ENCODE measurements around the gene MTUS2. TPM values are rescaled to one million over a fixed set of nuclear protein-coding genes. Genes with fewer than 3 reads are reported as not detected.

Gene MTUS2
- total and polyA plus RNA-seq, 2 of the 8 experiments (the other 6 are each of a cell fraction or from before 2014, with no cell fraction given): 0.18 to 0.80 TPM

- Histone ChIP-seq H2AFZ (ENCODE audit: low read length) (no peak overlapping the region), H2BK120ac (replicated peaks; ENCODE audit: low read depth, low read length) (no peak overlapping the region), H3K9ac (replicated peaks in 1 of 4; ENCODE audit: extremely low read depth in 1 of 4, low read depth in 3 of 4, low read length in 3 of 4) (no peak overlapping the region), H2BK12ac (ENCODE audit: low read depth, low read length) (no peak overlapping the region), H2AK5ac (ENCODE audit: low read depth, low read length) (no peak overlapping the region), H4K5ac (ENCODE audit: insufficient read length, low read depth, low read length) (no peak overlapping the region), H3K9me3 (ENCODE audit: insufficient read depth in 2 of 2, low read depth in 1 of 2, low read length in 1 of 2) (no peaks in the 10 kb centered on the region), H2BK5ac (ENCODE audit: low read depth, low read length) (no peak overlapping the region), H3K4me3 (ENCODE audit: extremely low read depth in 1 of 4, insufficient read depth in 2 of 4, low read depth in 3 of 4, low read length in 4 of 4) (no peak overlapping the region), H3K14ac (ENCODE audit: insufficient read length) (no peak overlapping the region), H3K4ac (replicated peaks; ENCODE audit: insufficient read length, low read depth, low read length) (no peak overlapping the region), H3K4me1 (replicated peaks in 1 of 4; ENCODE audit: control insufficient read depth in 3 of 4, insufficient read depth in 4 of 4, low read length in 3 of 4) (no peaks in the 10 kb centered on the region), H3K23ac (ENCODE audit: insufficient read length) (no peak overlapping the region), H3K27me3 (replicated peaks in 1 of 4; ENCODE audit: control insufficient read depth in 3 of 4, extremely low read depth in 1 of 4, insufficient read depth in 3 of 4, low read length in 3 of 4) (no peaks in the 10 kb centered on the region), H3K79me1 (ENCODE audit: low read depth, low read length) (no peaks in the 10 kb centered on the region), H3K79me2 (ENCODE audit: control insufficient read depth in 1 of 2, insufficient read depth in 2 of 2, low read length in 2 of 2) (no peaks in the 10 kb centered on the region), H3K4me2 (ENCODE audit: insufficient read depth in 1 of 2, low read depth in 2 of 2, low read length in 2 of 2) (no peak overlapping the region), H3K23me2 (ENCODE audit: low read depth, low read length) (no peaks in the 10 kb centered on the region), H3K18ac (ENCODE audit: extremely low read depth, low read length) (no peak overlapping the region), H3K36me3 (ENCODE audit: control insufficient read depth in 2 of 4, insufficient read depth in 4 of 4, low read length in 3 of 4) (no peaks in the 10 kb centered on the region), H4K8ac (ENCODE audit: extremely low read depth, insufficient read depth, low read length) (no peak overlapping the region), H3K27ac (ENCODE audit: low read depth, low read length) (no peak overlapping the region), H2BK15ac (ENCODE audit: low read length) (no peak overlapping the region), H3K56ac (replicated peaks; ENCODE audit: insufficient read length, low read depth, low read length) (no peak overlapping the region), H4K91ac (replicated peaks; ENCODE audit: insufficient read length, low read length) (no peak overlapping the region), H2BK20ac (ENCODE audit: low read length) (no peak overlapping the region), H4K20me1 (replicated peaks in 1 of 2; ENCODE audit: control insufficient read depth in 1 of 2, insufficient read depth in 2 of 2, low read length in 2 of 2) (no peaks in the 10 kb centered on the region)
- FAIRE-seq: no peak
- ChIA-PET POLR2A (ENCODE audit: partially characterized antibody) (no interaction called here), CTCF (ENCODE audit: partially characterized antibody) (interaction anchor here (1.1 to 1.2 kb wide), 2 partner anchors 21 to 331 kb away, joined by 3 to 5 read pairs; no protein-coding TSS in a partner anchor)
- no peak for DNase-seq (ENCODE audit: low read depth in 1 of 2, low spot score in 2 of 2)
- TF ChIP-seq HDAC6 (IDR thresholded peaks at IDR 0.05; ENCODE audit: low read depth, low read length) (no peak), RAD21 (IDR thresholded peaks at IDR 0.05 in 1 of 2, conservative IDR thresholded peaks at IDR 0.05 in 1 of 2; ENCODE audit: low read depth in 2 of 2, low read length in 2 of 2) (peak; percentile 15 to 18; a peak in 2 of 4 replicates)
- WGBS, 2 experiments (ENCODE audit: extremely low coverage in 1 of 2, insufficient coverage in 1 of 2, insufficient read length in 1 of 2, insufficient replicate concordance in 2 of 2, low coverage in 1 of 2, low lambda C conversion rate in 2 of 2, missing lambda C conversion rate in 1 of 2): 83% methylated on average over 4 of the region's 4 CpGs; no CpG with 5 or more reads in 1 of the 2 experiments
These were observed 133.7 kb downstream of the MTUS2 start for GRCh38 chr13:28953714-28954418.
